ENCODE results near the gene SETD7. TPM values are rescaled to one million over a fixed set of nuclear protein-coding genes. Genes with fewer than 3 reads are reported as not detected.
"Not testable (repeated sequence)": the region's sequence is repeated elsewhere in the genome, so short reads cannot be mapped to it uniquely, and the experiment has no call there.

SETD7 gene
- total RNA-seq, 1 donor from 2014 or later, result 47.2 TPM

GRCh38 chr4:139461022-139461628 is 94.9 kb downstream of the SETD7 start:
- DNase-seq, result no peak

- DNase-seq, result no peak
Measured at GRCh38 chr4:139460565-139460964, 95.5 kb downstream of the SETD7 start.

- no peak for DNase-seq
Measured at GRCh38 chr4:139458999-139459398, 97.0 kb downstream of the SETD7 start.

- no peak for DNase-seq
Measured at GRCh38 chr4:139458543-139458942, 97.5 kb downstream of the SETD7 start.

- no peak for DNase-seq
Measured at GRCh38 chr4:139457318-139457717, 98.7 kb downstream of the SETD7 start.

- no peak for DNase-seq
Measured at GRCh38 chr4:139455126-139455538, 100.9 kb downstream of the SETD7 start.

- peak; percentile 13 for DNase-seq
Measured at GRCh38 chr4:139454111-139455045, 101.6 kb downstream of the SETD7 start, which contains the start of gene RAB33B. TSS of gene RAB33B (plus strand) at chr4:139454121. CDS start at chr4:139454196, 75 bp downstream.

GRCh38 chr4:139453371-139454110 is 102.5 kb downstream of the SETD7 start:
- DNase-seq, result peak; percentile 95

GRCh38 chr4:139453041-139453370 is 103.0 kb downstream of the SETD7 start:
- DNase-seq, result peak; percentile 90

GRCh38 chr4:139451997-139452396 is 104.0 kb downstream of the SETD7 start:
- DNase-seq, result no peak

- DNase-seq, result no peak
Measured at GRCh38 chr4:139450586-139450985, 105.4 kb downstream of the SETD7 start.

GRCh38 chr4:139447078-139447477 is 108.9 kb downstream of the SETD7 start:
- DNase-seq, result not testable (repeated sequence)

Other genes with a start within 250 kb of the SETD7 start
- gene RAB33B, start 102.1 kb downstream of the SETD7 start, total RNA-seq, result 16.3 TPM
- gene MGST2, start 109.6 kb upstream of the SETD7 start, total RNA-seq, result 27.8 TPM

Measured in skin of body (tissue), 2 donors.